ENCODE data around the gene LRIF1.

DNA sequence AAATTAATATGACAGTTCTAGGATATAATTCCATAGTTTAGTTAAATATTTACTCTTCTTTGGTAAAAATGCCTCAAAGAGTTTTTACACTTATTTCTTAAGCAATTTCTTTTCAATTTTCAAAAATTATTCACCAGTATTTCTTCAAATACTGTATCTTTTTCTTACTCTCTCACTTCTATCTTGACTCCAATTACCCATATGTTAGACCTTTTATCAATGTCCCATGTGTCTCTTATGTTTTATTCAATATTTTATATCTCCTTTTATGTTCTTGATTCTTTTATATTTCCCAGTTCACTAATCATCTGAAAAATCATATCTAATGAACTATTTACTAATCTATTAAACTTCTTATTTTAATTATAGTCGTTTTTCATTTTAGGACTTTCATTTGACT lies 11.5 kb upstream of the LRIF1 start:
- TF ChIP-seq POLR2A (IDR thresholded peaks at IDR 0.05; ENCODE audit: low read depth, low read length) (no peak), GABPA (IDR thresholded peaks at IDR 0.05; ENCODE audit: low read depth) (no peak), POLR2AphosphoS2 (IDR thresholded peaks at IDR 0.05; ENCODE audit: low read depth, low read length) (no peak)

All from GM12878 (cell line).